Colonic mucosa (tissue), 4 donors: ENCODE results near the gene SFMBT2. TPM values are rescaled to one million over a fixed set of nuclear protein-coding genes. Genes with fewer than 3 reads are reported as not detected.

Source experiments
- DNase-seq: peaks from one replicate; pipeline ENCODE4 v3.0.0-alpha.2; 2020
- H3K27ac ChIP-seq: fragments of 200-600 bp; one replicate; pipeline ENCODE4 v1.8.0; 2021
- H3K27me3 ChIP-seq: fragments of 200-600 bp; one replicate; pipeline ENCODE4 v1.8.0; 2021
- H3K36me3 ChIP-seq: fragments of 200-600 bp; one replicate; pipeline ENCODE4 v1.8.0; 2021
- H3K4me1 ChIP-seq: fragments of 200-600 bp; one replicate; pipeline ENCODE4 v1.8.0; 2021; ENCODE audit warnings: mild to moderate bottlenecking
- H3K4me3 ChIP-seq: fragments of 200-600 bp; one replicate; pipeline ENCODE4 v1.8.0; 2021
- H3K9ac ChIP-seq, 2 donors: one replicate each; pipeline ENCODE4 v1.7.0; 2013; ENCODE audit warnings: control low read depth in 2 of 2, low read depth in 2 of 2, low read length in 2 of 2
- H3K9me3 ChIP-seq: fragments of 200-600 bp; one replicate; pipeline ENCODE4 v1.8.0; 2021
- intact Hi-C: fragments of 100-400 bp; cut with DNase I; formaldehyde crosslinking; loops from one replicate; pipeline ENCODE4 v1.14.1; 2022
- total RNA-seq, 2 donors: library from RNA; stranded (reverse); fragmentation: NEBNext Ultra II Directional in 1 of 2; extraction: Animal tissue kit (Norgen Biotek cat#: 25700) in 1 of 2; gene quantifications; one replicate each; pipeline ENCODE4 v1.2.1, GENCODE V29; 2021
- TF ChIP-seq, protein P1 (sequence below): fragments of 200-600 bp; IDR thresholded peaks from one replicate; pipeline ENCODE4 v1.8.0; 2022; ENCODE audit warnings: antibody characterized with exemption, mild to moderate bottlenecking
- donor health status: healthy.
- donor health status: DM: no; HTN: no; CAD: no.
- donor health status: DM: no; HTN: no; CAD: no.

The SFMBT2 gene
- total RNA-seq, 2 donors from 2014 or later = 2.3 to 3.5 TPM

- no peak for DNase-seq
- intact Hi-C loops = no loop called here
- H3K4me3 ChIP-seq = no peak overlapping the region
- no peaks in the 10 kb centered on the region for H3K9me3 ChIP-seq
- no peak overlapping the region for H3K27ac ChIP-seq
- TF ChIP-seq, protein P1, sequence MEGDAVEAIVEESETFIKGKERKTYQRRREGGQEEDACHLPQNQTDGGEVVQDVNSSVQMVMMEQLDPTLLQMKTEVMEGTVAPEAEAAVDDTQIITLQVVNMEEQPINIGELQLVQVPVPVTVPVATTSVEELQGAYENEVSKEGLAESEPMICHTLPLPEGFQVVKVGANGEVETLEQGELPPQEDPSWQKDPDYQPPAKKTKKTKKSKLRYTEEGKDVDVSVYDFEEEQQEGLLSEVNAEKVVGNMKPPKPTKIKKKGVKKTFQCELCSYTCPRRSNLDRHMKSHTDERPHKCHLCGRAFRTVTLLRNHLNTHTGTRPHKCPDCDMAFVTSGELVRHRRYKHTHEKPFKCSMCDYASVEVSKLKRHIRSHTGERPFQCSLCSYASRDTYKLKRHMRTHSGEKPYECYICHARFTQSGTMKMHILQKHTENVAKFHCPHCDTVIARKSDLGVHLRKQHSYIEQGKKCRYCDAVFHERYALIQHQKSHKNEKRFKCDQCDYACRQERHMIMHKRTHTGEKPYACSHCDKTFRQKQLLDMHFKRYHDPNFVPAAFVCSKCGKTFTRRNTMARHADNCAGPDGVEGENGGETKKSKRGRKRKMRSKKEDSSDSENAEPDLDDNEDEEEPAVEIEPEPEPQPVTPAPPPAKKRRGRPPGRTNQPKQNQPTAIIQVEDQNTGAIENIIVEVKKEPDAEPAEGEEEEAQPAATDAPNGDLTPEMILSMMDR = no peak
- H3K9ac ChIP-seq = no peak overlapping the region
- no peaks in the 10 kb centered on the region for H3K36me3 ChIP-seq
- no peaks in the 10 kb centered on the region for H3K4me1 ChIP-seq
- no peaks in the 10 kb centered on the region for H3K27me3 ChIP-seq
These were observed 129.4 kb downstream of the SFMBT2 start for GRCh38 chr10:7281429-7281828.

GRCh38 chr10:7279303-7279702 is 131.5 kb downstream of the SFMBT2 start:
- Histone ChIP-seq H3K9me3 (no peaks in the 10 kb centered on the region), H3K27me3 (no peaks in the 10 kb centered on the region), H3K36me3 (no peaks in the 10 kb centered on the region), H3K9ac (no peak overlapping the region), H3K27ac (no peak overlapping the region), H3K4me1 (no peaks in the 10 kb centered on the region), H3K4me3 (no peak overlapping the region)
- TF ChIP-seq, protein P1 = no peak
- intact Hi-C loops = no loop called here
- DNase-seq = no peak

DNA sequence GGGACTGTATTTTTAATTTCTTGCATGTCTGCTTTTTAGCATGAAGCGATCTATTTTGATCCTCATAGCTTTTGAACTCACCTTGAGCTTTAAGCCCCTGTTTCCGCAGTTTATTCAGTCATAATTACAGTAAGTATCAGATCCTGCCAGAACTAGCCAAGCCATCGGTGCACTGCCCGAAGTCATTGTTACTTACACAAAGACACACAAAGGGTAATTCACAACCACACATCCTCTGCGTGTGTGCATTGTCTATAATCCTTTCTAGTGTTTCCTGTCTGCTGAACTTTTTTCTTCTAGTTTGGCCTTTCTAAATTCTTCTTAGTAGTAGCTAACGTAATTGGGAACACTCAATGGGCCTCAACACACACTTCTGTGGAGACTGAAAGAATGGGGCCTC is 133.0 kb downstream of the SFMBT2 start:
- H3K36me3 ChIP-seq = no peaks in the 10 kb centered on the region
- intact Hi-C loops = no loop called here
- no peaks in the 10 kb centered on the region for H3K9me3 ChIP-seq
- no peak overlapping the region for H3K27ac ChIP-seq
- no peak overlapping the region for H3K9ac ChIP-seq
- no peak for DNase-seq
- TF ChIP-seq, protein P1 = no peak
- H3K27me3 ChIP-seq = no peaks in the 10 kb centered on the region
- no peaks in the 10 kb centered on the region for H3K4me1 ChIP-seq
- no peak overlapping the region for H3K4me3 ChIP-seq

DNA sequence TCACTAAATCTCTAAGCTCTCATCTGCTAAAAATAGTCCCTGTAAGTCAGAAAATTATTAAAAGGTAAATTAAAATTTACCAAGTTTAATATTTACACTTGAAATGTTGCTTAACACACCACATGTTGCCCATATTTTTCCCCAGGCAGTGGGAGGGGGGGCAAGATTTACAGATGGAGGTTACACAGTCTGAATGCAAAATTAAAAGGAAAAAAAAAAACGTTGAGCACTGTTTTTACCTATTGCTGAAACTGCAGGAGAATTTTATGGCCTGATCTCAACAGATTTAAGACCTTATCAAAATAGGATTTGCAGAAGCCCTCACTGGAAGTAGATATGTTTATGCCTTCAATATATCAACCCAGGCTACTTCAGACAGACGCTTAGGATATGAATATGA is 133.4 kb downstream of the SFMBT2 start:
- DNase-seq = no peak

DNA sequence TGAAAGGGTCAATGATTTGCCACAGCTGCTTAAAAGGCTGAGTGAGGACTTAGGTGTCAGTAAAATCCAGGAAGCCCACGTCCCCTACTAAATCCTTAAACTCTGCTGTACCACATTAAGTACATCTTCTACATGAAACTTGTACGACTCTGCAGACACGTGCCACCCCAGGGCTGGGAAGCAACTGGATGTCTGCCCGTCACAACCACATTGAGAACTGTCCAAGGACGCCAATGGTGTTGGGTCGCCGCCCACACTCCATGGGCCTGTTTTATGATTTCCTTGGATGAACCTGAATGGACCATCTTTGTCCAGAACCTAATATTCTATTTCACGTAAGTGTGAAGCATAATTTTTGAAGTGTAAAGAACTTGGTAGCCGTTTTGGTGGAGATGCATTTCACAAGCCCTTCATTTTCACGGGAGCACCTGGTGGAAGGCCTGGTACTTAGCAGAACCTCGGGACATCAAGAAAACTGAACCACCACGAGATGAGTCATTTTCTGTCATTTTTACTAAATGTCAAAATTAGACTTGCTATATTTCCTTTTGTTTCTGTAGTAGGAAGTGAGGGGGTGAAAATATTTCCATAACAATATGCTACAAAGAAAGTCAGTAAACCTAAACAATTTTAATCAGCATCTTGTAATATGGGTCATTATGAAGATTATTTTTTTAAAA is 134.9 kb downstream of the SFMBT2 start:
- Histone ChIP-seq H3K9me3 (no peaks in the 10 kb centered on the region), H3K27ac (no peak overlapping the region), H3K4me1 (no peaks in the 10 kb centered on the region), H3K9ac (no peak overlapping the region), H3K27me3 (no peaks in the 10 kb centered on the region), H3K36me3 (no peaks in the 10 kb centered on the region), H3K4me3 (no peak overlapping the region)
- no peak for DNase-seq
- intact Hi-C loops = no loop called here
- TF ChIP-seq, protein P1 = no peak

More for the DNA sequence above, 133.4 kb downstream of the SFMBT2 start:
- no peaks in the 10 kb centered on the region for H3K4me1 ChIP-seq
- H3K4me3 ChIP-seq = no peak overlapping the region
- TF ChIP-seq, protein P1 = no peak
- H3K27me3 ChIP-seq = no peaks in the 10 kb centered on the region
- no peak overlapping the region for H3K27ac ChIP-seq
- H3K9me3 ChIP-seq = no peaks in the 10 kb centered on the region
- no peaks in the 10 kb centered on the region for H3K36me3 ChIP-seq
- no peak overlapping the region for H3K9ac ChIP-seq
- intact Hi-C loops = no loop called here
